NCI-H2107 treated with DMSO at 0.1 percent for 48 hours (cell line): ENCODE measurements around the gene TAF3.

Experiments used
- DNase-seq: peaks from one replicate; lab custom pipeline; 2025; ENCODE audit not compliant: unreplicated experiment; lab: John Stamatoyannopoulos, UW

The TAF3 gene

GRCh38 chr10:8054494-8055407 lies 236.4 kb downstream of the TAF3 start, which contains the start of gene GATA3:
TSS of gene GATA3 (plus strand) at chr10:8054688. CDS start at chr10:8055656, 968 bp downstream.
- no peak for DNase-seq

DNA sequence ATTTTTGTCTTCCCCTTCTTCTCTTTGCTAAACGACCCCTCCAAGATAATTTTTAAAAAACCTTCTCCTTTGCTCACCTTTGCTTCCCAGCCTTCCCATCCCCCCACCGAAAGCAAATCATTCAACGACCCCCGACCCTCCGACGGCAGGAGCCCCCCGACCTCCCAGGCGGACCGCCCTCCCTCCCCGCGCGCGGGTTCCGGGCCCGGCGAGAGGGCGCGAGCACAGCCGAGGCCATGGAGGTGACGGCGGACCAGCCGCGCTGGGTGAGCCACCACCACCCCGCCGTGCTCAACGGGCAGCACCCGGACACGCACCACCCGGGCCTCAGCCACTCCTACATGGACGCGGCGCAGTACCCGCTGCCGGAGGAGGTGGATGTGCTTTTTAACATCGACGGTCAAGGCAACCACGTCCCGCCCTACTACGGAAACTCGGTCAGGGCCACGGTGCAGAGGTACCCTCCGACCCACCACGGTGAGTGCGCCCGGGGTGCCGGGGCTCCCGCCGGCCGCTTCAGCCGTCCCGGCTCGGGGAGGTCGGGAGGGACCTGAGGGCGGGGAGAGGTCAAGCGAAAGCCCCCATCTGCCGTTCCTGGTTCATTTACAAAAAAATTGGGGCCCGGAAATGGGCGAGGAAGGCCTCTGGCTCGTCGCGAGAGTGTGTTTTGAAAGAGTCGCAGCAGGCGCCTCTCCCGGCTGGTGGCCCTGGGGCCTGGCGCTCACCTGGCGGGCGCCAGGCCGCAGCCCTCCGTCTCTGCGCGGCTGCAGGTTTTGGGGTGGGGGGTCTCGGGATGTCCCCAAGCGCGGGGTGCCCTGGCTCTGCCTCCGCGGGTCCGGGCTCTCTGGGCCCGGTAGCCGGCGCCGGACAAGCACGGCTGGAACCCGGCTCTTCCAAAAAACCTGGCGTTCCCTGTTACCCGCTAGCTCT lies 237.4 kb downstream of the TAF3 start:
- no peak for DNase-seq

DNA sequence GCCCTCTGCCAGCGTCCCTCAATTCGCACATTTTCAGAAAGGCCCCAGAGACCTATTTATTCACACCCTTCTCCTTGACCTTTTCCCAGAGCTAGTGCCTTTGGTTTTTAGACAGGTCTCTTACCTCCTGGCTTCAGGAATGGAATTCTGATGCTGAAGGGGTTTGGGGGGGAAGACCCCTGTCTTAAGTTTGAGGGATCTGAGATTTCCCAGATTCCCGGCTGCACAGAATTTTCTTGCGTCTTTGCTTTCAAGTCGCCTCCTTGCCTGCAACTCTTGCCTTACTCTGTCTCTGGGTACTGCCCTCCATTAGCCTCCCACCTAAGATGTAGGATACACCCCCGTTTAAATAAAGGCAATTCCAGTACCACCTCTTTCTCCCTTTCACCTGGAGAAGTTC lies 238.1 kb downstream of the TAF3 start:
- no peak for DNase-seq

GRCh38 chr10:8056871-8057331 lies 238.6 kb downstream of the TAF3 start:
- no peak for DNase-seq

DNA sequence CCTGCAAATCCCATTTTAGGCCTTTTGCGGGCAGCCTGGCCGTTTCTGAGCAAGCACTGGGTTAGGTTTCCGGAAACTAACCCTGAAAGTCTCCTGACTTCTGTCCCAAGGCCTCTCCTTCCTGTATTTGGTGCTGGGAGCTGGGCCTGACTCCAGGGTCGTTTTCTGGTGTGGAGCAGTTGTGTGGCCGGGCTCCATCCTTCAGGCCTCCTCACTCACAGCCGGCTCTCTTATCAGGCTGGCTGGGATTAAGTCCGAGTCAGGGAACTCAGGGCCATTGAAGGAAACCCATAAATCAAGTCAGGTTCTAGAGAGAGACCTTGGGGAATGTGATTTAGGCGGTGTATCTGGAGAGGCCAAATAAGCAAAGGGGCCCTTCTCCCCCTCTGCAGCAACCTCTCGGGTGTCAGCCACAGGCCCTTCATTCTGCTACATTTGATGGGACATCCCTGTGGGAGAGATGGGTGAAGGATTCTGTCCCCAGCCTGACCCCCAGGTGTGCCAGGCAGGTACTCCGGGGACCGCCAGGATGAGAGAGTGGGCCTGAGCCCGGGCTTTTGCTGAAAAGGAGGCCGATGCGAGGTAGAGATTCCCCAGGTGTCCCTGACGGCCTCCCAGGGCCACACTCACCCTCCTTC lies 239.4 kb downstream of the TAF3 start:
- no peak for DNase-seq

DNA sequence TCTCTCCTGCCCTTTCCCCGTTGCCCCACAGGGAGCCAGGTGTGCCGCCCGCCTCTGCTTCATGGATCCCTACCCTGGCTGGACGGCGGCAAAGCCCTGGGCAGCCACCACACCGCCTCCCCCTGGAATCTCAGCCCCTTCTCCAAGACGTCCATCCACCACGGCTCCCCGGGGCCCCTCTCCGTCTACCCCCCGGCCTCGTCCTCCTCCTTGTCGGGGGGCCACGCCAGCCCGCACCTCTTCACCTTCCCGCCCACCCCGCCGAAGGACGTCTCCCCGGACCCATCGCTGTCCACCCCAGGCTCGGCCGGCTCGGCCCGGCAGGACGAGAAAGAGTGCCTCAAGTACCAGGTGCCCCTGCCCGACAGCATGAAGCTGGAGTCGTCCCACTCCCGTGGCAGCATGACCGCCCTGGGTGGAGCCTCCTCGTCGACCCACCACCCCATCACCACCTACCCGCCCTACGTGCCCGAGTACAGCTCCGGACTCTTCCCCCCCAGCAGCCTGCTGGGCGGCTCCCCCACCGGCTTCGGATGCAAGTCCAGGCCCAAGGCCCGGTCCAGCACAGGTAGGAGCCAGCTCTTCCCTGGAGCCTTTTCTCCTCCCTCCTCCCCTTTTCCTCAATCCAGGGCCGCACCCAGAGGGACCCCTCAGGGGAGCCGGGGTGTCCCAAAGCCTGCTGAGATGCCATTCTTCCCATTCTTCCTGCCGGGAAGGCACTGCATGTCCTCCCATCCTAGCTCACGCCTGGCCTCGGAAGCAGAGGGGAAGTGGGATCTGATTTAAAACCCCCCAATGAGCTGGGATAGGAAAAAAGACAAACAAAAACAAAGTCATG lies 240.2 kb downstream of the TAF3 start:
- DNase-seq = no peak

DNA sequence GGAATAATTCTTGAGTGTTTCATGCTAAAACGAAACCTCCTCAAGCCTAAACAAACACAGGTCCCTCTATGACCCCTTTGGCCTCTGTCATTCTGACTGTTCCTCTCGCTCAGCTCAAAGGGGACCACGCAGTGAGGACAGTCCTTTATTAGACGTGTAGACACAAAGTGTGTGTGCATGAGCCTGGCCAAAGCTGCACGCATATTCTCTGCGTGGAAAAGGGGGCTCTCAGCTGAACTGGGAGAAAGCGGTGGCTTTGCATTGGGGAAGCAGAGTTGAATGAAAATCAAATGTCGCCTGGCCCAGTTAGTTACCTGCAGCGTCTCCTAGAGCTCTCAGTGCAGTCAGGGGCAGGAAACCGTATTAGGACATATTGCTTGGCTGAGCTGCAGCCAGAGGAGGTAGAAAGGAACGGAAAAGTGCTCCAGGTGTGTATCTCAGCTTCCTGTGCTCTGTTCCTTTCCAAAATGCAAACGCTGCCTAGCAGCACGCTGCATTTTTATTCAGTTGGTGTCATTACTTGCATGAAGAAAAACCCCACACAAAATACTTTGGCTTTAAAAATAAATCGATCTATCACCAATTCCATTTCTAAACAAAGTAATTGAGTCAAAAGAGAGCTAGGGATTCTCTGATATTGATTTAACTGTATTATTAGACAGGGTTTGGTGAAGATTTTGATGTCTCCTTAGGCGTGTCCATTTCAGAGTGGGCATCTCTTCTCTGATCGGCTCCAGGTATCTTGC lies 241.1 kb downstream of the TAF3 start:
- DNase-seq = no peak

- DNase-seq = no peak
Observed at GRCh38 chr10:8060010-8060703, 241.9 kb downstream of the TAF3 start.

- DNase-seq = no peak
Observed at GRCh38 chr10:8060704-8061121, 242.4 kb downstream of the TAF3 start.

DNA sequence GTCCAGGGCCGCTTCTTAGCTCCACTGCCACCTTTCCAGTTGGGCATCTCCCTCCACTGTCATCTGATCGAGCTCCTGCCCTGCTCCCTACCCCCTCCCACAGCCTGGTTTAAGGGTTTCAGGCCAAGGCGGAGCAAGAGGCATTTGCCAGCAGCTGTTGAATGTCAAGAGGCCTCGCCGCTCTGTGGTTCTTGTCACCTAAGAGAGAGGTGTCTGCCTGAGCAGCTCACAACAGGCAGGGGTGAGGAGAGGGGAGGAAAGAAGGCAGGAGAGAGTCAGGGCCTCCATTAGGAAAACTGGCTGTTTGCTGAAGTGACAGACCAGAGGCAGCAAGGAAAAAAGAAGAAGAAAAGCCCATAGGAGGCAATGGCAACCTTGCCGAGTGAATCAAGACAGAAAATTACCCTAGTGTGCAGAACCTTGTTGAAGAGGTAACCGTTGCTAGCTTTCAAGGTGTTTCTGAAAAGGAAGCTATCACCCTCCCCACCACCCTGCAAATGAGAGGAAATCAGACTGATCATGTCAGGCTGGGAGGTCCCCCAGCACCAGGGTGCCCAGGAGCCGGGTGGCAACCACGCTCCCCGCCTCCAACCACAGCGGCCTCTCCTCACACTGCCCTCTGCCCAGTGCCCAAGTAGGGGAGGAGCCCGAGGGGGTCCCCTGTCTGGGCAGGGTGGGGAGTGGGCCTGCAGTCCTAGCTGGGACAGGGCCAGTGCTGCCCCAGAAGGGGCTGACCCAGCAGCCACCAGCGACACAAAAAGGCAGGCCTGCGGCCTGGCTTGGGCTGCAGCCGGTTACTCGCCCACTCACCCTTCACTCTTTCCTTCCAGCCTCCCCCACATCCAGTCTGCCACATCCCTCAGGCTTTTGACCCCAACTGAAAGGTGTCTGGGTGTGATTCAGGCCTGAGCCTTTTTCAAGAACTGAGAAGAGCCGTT lies 243.2 kb downstream of the TAF3 start:
- DNase-seq = no peak

GRCh38 chr10:8063128-8063908 lies 245.0 kb downstream of the TAF3 start:
- no peak for DNase-seq

GRCh38 chr10:8063935-8064334 lies 245.6 kb downstream of the TAF3 start:
- DNase-seq = no peak

GRCh38 chr10:8064436-8064835 lies 246.1 kb downstream of the TAF3 start:
- no peak for DNase-seq

GRCh38 chr10:8065651-8066050 lies 247.3 kb downstream of the TAF3 start:
- DNase-seq = no peak

GRCh38 chr10:8066124-8066523 lies 247.8 kb downstream of the TAF3 start:
- DNase-seq = no peak
